Germinal center (tissue), 1 donor: Measurements from ENCODE around the gene RBMX2.
A peak's percentile ranks its signal among the peaks of the same experiment; 100 is the strongest.
"Not testable (repeated sequence)": the region's sequence is repeated elsewhere in the genome, so short reads cannot be mapped to it uniquely, and the experiment has no call there.

Source experiments
- DNase-seq: peaks from one replicate; pipeline ENCODE4 v3.0.0; 2012; ENCODE audit warnings: mixed read lengths, low spot score

Gene RBMX2, protein sequence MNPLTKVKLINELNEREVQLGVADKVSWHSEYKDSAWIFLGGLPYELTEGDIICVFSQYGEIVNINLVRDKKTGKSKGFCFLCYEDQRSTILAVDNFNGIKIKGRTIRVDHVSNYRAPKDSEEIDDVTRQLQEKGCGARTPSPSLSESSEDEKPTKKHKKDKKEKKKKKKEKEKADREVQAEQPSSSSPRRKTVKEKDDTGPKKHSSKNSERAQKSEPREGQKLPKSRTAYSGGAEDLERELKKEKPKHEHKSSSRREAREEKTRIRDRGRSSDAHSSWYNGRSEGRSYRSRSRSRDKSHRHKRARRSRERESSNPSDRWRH

DNA sequence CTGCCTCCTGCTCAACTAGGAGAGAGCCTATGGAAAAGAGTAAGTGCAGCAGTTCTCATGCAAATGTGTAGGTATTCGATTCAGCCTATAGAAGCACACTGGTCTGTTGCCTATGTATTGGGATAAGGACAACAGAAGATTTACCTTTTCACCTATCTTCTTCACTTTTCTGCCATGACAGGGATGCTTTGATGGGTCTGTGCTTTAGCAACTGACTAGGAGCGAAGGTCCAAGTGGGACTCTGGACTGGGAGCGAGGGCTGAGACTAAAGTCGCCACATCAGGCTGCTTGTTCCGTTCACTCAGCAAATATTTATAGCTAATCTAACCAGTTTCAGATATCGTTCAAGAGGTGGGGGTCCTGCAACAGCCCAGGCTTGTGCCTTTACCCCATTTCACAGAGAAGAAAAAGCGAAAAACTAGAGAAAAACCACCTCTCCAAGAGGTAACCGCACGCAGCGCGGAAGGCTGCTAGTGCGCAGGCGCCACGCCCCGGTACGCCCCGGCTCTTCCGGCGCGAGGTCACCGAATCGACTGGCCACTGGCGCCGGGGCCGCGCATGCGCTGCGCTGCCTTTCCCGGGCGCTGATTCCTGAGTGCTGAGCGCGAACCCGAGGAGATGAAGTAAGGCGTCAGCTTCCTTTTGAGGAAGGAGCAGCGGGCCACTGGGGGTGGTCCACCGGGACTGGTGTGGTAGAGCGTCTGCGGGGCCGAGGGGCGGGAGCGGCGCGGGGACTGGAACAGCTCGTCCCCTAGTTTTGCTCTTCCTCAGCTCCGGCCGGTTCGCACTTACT is at the start of gene RBMX2:
Gene RBMX2, plus strand, starts transcription at position 573 of the 793 bp plus-strand sequence. Its CDS starts 46 bp downstream, at position 619.
- DNase-seq, result peak; percentile 88

DNA sequence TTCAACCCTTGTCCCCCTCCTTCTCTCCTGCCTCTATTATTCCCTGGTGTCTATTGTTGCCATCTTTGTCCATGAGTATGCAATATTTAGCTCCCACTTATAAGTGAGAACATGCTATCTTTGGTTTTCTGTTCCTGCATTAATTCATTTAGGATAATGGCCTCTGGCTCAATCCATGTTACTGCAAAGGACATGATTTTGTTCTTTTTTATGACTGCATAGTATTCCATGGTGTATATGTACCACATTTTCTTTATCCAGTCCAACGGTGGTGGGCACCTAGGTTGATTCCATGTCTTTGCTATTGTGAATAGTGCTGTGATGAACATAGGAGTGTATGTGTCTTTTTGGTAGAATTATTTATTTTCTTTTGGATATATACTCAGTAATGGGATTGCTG is 49.7 kb upstream of the RBMX2 start:
- DNase-seq, result not testable (repeated sequence)

DNA sequence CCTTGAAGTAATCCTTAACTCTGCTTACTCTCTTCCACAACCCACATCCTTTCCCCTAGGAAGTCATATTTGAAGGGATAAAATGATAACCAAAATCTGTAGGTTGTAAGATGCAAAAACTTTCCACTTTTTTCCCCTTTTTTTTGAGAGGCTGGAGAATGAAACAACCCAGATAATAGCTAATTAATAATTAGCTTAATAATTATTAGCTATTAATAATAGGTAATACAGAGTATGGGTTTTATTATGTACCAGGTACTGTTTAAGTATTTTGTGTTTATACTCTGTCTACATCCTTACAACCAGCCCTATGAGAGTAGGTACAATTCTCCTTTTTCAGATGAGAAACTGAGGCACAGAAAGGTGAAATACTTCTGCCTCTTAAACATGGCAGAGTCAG is 25.7 kb upstream of the RBMX2 start:
- no peak for DNase-seq

DNA sequence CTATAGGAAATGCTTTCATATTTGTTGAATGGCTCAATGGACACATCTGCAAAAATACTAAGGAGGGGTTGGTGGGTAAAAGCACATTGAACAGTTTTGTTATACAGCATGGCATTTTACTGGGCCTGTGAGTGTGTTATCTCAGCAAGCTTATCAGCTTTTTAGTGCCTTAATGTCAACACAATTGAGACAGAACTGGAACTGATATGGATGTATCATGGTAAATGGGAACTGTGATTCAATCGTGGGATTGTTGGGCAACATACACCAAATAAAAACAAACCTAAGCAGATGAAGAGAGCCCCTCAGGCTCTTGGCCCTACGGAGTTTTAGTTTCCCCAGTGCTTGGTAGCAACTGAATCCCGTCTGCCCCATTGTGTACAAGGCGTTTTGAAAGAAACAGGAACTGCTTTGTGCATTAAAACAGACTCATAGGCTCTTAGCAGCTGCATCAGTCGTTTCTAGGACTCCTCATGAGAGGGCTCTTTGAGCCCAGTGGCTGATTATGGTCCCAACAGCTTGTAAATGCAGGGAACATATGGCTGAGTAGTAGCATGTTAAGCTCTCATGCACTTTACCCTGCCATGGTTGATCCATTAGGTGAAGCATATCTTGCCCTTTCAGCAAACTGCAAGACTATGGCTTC is 23.6 kb upstream of the RBMX2 start:
- DNase-seq, result no peak

DNA sequence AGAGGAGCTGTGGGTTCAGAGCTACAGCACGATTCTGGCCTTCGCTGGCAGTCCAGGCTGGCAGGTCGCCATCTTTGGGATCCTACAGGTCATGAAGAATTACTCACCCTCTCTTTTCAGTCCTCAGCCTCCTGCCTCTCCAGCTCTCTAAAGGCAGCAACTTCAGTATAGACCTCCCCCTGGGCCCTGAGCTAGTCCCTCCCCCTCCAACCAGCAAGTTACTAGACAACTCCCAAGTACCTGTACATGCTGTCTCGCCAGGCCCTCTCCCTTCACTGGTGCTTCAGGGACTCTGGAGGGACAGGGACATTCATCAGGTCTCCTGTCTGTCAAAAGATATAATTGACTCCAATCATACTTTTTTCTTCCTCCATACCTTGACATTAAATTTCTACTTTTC is 16.3 kb upstream of the RBMX2 start, which contains the start of gene GPR119:
Gene GPR119, minus strand, starts transcription at position 155 of the 400 bp plus-strand sequence. CDS start 227 bp downstream, outside the sequence.
- DNase-seq, result no peak

DNA sequence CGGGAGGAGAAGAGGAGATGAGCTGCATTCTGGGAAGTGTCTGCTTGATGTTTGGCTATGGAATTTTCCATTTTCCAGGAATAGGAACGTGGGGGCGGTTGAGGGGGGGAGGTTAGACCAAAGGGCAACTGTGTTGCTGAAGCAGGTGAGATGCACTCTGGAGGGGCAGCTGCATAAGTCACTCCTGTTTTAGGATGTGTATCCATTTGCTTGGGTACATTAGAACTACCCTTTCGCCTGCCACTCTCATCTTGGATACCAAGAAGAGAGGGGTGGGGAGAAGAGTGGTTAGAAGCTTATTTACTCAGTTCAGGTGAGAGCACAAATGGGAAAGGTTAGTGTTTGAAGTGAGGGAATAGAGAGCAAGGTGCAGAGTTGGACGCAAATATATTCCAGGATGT is 15.4 kb upstream of the RBMX2 start:
- DNase-seq, result no peak

DNA sequence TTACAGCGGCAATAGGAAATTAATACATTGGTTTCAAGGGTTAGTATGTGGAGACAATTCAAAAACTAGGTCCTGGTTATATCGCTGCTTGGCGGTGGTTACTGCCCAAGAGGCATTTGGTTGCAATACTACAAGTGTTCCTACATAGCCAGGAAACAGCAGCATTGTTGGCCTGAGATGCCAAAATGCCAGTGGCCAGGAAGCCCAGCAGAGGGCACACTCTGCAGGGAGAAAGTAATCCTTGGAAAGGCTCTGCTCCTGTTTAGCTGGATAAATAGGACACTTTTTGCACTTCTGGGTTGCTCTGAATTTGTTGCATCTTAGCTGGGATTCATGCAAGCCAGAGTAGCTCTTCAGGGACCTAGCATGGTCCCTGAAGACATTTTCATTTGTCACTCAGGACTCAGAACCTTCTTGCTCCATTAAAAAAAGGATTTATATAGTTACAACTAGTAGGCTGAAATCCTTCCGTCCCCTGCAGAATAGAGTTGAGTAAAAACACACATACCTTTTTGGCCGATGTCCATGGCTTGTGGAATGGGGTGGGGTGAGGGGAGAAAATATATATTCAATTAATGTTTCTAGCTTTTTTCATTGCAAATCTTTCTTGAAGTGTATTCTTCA is 8.2 kb upstream of the RBMX2 start:
- peak; percentile 2 for DNase-seq

DNA sequence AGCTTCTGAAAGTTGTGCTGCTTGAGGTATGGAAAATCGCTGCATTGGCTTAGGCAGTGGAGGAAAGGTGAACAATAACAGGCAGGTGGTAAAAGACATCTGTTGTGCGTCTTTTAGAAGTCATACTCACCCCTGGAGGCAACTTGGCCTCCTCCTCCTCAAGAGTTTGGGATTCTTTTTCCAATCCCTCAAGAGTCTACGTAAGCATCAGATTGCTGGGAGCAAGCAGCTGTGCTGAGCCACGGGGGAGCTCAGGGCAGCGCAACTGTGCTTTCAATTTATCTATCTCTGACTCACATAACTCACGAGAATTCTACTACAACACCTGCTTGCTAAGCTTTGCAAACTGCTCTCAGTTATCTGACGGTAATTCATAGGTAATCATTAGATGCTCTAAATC is 6.4 kb upstream of the RBMX2 start:
- DNase-seq, result no peak

DNA sequence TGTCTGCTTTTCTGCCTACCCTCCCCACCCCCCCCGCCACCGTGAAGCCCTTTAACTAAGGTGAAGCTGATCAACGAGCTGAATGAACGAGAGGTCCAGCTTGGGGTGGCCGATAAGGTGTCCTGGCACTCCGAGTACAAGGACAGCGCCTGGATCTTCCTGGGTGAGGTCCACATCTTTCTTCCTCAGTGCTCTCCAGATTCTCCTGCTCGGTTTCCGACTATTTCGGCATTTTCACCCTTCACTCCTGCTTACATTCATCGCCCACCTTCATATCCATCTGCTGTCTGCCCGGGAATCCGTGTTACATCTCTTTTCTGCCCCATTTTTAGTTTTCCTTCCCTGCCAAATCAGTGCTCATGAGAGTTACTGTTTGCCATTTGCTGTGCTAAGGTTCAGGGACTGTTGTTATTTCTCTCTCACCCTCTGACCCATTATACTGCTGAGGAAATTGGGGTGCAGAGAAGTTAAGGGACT is 459 bp downstream of the RBMX2 start:
- no peak for DNase-seq

DNA sequence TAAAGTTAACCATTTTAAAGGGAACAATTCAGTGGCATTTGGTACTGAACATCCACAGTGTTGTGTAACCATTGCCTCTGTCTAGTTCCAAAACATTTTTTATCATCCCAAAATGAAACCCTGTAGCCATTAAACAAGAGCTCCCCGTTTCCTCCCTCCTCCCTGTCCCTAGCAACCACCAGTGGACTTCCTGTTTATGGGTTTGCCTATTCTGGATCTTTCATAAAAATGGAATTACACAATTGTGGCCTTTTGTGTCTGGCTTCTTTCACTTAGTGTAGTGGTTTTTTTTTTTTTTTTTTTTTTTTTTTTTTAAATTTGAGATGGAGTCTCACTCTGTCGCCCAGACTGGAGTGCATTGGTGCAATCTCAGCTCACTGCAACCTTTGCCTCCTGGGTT is 11.6 kb downstream of the RBMX2 start:
- DNase-seq, result no peak

DNA sequence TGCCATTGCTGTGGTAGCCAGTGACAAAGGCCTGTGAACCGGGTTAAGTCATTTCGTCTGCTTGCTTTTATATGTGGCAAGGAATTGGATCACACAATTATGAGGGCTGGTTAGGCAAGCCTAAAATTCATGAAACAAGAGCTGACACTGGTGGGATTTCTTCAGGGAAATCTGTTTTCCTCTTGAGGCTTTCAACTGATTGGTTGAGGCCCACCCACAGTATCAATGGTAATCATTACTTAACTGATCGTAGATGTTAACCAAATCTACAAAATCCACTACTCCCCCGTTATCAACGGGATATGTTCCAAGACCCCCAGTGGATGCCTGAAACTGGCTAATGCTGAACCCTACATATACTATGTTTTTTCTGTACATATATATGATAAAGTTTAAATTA is 13.0 kb downstream of the RBMX2 start:
- DNase-seq, result no peak

DNA sequence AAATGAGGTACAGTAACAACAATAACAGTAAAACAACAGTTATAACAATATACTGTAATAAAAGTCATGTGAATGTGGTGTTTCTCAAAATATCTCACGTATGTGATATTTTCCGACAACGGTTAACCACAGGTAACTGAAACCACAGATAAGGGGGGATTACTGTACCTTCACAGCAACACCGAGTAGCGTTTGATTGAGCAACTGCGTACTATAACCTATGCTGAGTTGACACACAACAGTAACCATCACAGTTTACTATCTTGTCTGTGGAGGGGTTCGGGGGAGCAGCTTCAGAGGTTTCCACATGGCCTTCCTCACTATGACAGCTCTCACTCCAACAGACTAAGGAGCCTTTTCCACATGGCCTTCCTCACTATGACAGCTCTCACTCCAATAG is 13.4 kb downstream of the RBMX2 start:
- DNase-seq, result no peak

DNA sequence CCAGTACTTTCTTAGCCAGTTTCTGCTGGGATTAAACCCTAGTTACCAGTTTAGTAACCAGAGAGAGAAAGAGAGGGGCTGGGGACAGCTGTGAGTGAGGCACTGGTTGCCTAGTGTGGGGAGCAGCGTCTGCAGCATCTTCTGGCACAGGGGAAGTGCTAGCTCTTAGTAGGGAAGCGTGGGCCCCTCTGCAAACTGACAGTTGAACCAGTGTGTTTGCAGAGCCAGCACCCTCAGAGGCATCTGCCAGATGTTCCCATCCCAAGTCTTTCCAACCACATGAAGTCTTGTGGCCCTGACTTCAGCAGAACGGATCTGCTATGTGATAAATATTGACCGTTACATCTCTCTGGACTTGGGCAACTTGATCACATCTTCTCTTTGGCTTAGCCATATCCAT is 15.0 kb downstream of the RBMX2 start:
- DNase-seq, result no peak

DNA sequence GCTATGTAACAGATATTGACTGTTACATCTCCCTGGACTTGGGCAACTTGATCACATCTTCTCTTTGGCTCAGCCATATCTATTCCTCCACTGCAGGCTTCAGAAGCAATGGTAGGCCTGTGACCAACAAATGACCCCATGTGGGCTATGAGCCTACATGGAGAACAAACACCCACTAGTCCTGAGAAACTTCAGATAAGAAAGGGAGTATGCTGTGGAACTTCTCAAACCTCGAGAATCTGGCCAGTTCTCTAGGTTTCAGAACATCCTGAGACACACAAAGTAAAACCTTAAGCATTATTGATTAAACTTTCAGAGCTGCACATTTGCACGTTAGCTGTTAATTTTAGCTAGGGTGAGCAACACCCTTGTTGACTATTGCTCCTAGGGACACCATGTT is 16.3 kb downstream of the RBMX2 start:
- DNase-seq, result no peak

DNA sequence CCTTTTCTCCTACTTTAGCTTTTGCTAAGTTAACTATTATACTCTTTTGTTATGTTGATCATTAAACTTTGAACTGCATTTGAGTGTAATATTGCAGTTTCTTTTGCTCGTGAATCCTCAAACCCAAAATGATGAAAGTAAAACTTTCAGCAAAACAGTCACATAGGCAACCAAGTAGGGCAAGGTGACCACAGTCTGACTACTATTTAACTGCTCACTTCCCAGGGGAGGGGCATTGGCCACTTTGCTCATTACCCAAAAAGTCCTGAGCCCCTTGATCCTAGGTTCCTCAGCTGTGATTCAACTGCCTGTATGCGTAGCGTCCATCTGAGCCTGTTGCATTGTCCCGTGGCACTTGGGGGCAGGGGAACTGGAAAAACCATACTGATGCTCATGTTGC is 17.0 kb downstream of the RBMX2 start:
- no peak for DNase-seq

DNA sequence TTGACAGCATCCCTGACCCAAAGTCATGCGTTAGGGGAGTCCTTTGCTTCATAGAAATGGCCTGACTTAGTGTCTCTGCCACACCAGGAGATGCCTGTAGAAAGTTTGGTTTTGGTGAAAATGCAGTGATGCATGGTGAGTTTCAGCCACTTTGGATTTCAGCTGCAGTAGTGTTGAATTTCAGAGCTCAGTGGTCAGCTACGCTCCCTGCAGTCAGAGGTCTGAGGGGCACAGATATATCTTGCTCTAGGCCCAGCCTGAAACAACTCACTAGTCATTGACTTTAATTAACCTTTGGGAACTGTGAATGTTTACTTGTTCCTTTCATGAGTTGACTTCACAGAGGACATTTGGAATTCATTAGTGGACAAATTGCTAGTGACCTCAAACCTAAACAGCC is 17.5 kb downstream of the RBMX2 start:
- no peak for DNase-seq

DNA sequence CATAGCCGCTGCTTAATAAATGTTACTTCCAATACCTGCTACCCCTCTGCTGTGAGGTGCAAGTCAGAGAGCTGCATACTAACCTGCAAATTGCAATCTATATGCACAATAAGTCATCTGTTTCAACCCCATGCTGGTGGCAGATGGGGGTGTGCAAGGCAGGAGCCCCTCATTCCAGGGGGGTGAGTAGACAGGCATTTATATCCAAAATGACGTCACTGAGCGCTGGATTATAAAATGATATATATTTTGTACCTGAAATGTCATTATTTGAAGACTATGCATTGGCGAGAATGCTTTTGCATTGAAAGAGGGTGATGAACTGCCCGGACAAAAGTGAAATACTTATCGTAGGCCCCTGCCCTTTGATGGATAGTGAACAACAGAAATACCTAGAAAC is 24.7 kb downstream of the RBMX2 start:
- no peak for DNase-seq

DNA sequence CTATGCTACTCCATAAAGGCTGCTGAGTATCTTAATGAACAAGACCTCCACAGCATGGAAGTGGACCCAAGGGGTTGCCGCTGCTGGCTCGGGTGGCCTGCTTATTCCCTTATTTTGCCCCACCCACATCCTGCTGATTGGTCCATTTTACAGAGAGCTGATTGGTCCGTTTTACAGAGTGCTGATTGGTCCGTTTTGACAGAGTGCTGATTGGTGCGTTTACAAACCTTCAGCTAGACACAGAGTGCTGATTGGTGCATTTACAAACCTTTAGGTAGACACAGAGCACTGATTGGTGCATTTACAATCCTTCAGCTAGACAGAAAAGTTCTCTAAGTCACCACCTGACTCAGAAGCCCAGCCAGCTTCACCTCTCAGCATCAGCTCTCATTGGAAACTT is 27.4 kb downstream of the RBMX2 start:
- DNase-seq, result not testable (repeated sequence)

DNA sequence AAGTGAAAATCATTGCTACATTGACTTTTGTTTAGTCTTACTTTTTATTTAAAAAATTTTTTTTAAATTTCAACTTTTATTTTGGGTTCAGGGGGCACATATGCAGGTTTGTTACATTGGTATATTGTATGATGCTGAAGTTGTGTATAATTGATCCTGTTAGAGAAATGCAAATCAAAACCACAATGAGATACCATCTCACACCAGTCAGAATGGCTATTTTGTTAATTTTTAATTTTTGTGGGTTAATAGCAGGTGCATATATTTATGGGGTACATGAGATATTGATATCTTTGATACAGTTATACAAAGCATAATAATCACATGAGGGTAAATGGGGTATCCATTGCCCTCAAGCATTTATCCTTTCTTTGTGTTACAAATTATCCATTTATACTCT is 34.1 kb downstream of the RBMX2 start:
- DNase-seq, result no peak

DNA sequence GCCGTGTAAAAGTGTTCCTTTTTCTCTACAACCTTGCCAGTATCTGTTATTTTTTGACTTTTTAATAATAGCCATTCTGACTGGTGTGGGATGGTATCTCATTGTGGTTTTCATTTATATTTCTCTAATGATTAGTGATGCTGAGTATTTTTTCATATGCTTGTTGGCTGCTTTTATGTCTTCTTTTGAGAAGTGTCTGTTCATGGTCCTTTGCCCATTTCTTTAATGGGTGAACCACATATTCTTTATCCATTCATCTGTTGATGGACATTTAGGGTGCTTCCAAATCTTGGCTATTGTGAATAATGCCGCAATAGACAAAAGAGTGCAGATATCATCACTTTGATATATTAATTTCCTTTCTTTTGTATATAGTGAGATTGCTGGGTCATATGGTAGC is 36.2 kb downstream of the RBMX2 start:
- not testable (repeated sequence) for DNase-seq

DNA sequence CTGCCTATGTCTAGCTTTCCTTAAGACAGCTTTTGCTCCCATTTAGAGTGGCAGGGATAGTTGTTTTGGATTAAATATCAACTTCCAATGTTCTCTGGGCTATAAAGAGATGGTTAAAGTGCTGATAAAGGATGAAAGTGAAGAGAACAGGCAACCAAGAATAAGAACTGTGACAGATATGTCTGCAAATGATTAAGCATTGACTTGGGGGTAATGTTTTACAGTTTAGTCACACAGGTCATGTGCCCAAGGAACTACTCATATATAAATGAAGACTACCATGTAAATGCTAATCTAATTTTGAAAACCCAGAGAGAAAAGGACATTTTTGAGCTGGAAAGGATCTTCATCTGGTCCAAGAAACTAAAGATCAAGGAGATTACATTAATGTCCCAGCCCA is 42.1 kb downstream of the RBMX2 start:
- no peak for DNase-seq

DNA sequence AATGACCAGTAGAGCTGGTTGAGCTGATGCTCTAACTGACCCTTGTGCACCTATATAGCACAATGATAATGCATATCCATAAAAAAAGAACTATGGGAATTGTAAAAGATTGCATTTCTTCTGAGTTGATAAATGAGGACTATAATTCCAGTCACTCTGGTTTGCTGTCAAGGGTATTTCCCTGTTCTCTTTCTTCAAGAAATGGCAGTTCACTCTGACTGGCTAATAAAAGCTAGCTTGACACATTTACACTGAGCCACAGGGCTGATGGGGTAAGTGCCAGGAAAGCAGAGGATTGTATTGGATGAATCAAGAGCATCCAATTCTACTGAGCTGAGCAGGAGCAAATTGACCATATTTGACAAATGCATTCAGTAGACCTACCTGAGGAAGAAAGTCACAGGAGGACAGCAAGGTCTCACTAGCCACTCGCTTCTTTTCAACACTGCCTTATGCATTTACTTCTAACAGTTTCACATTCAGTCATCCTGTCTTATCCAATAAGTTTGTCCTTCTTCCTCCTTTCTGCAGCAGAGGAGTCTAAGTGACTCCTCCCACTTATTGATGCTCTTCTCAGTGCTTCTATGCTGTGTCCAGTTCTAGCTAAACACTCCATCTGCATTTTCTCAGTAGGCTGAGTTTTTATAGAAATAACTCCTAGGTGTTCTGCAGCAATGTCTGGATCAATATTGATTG is 43.0 kb downstream of the RBMX2 start:
- DNase-seq, result no peak
